ENCODE measurements around the gene SURF4. TPM values are rescaled to one million over a fixed set of nuclear protein-coding genes. Genes with fewer than 3 reads are reported as not detected.

SURF4 gene
- total and polyA plus RNA-seq, 2 of the 13 experiments (the other 11 are each of a cell fraction or from before 2014, with no cell fraction given), result 220 to 265 TPM

- TF ChIP-seq CREBL2 (CRISPR knock-in tag; IDR thresholded peaks at IDR 0.05; ENCODE audit: borderline replicate concordance), result peak; percentile 76; the same call in 1 of the 2 replicates
- peak; percentile 77 for TF ChIP-seq THRA (CRISPR knock-in tag; IDR thresholded peaks at IDR 0.05; ENCODE audit: borderline replicate concordance)
- TF ChIP-seq TP53 (CRISPR knock-in tag; conservative IDR thresholded peaks at IDR 0.05), result peak; percentile 71; the same call in 1 of the 2 replicates
- no peak; the same call in 1 of the 2 replicates for TF ChIP-seq HES4 (CRISPR knock-in tag; IDR thresholded peaks at IDR 0.05; ENCODE audit: borderline replicate concordance)
- peak; percentile 95 for TF ChIP-seq ZFX (CRISPR knock-in tag; IDR thresholded peaks at IDR 0.05; ENCODE audit: low read depth)
- TF ChIP-seq TGIF2 (CRISPR knock-in tag; IDR thresholded peaks at IDR 0.05), result peak; percentile 81
- no peak for TF ChIP-seq ZNF550 (CRISPR knock-in tag; IDR thresholded peaks at IDR 0.05; ENCODE audit: borderline replicate concordance)
- TF ChIP-seq JUND (CRISPR knock-in tag; IDR thresholded peaks at IDR 0.05), result no peak
- TF ChIP-seq CEBPG (CRISPR knock-in tag; IDR thresholded peaks at IDR 0.05), result peak; percentile 46
- TF ChIP-seq ELF3 (CRISPR knock-in tag; IDR thresholded peaks at IDR 0.05), result peak; percentile 90
- TF ChIP-seq ZNF563 (CRISPR knock-in tag; IDR thresholded peaks at IDR 0.05), result 0 out of 2 replicates have a peak, but pooled peaks have one; percentile 78
- TF ChIP-seq SETDB1 (CRISPR knock-in tag; IDR thresholded peaks at IDR 0.05; ENCODE audit: borderline replicate concordance), result peak; percentile 57; the same call in 1 of the 2 replicates
- peak in 1 of 2 experiments; percentile 55; a peak in 2 of 4 replicates for TF ChIP-seq MAFK (conservative IDR thresholded peaks at IDR 0.05 in 1 of 2, IDR thresholded peaks at IDR 0.05 in 1 of 2; ENCODE audit: low read length in 2 of 2)
- TF ChIP-seq ZBTB46 (CRISPR knock-in tag; IDR thresholded peaks at IDR 0.05; ENCODE audit: borderline replicate concordance), result 0 out of 2 replicates have a peak, but pooled peaks have one; percentile 25
- peak; percentile 78 for TF ChIP-seq FOXP4 (CRISPR knock-in tag; IDR thresholded peaks at IDR 0.05)
- TF ChIP-seq THAP9 (CRISPR knock-in tag; IDR thresholded peaks at IDR 0.05; ENCODE audit: borderline replicate concordance), result peak; percentile 92
- peak; percentile 97 for TF ChIP-seq SALL2 (CRISPR knock-in tag; IDR thresholded peaks at IDR 0.05)
Measured at GRCh38 chr9:133335924-133336811, 39.7 kb downstream of the SURF4 start, which contains the start of gene SURF6 (continued).
